HepG2 (cell line): ENCODE data around the gene UBL3. TPM values are rescaled to one million over a fixed set of nuclear protein-coding genes. Genes with fewer than 3 reads are reported as not detected.

Experiments used
- ATAC-seq: fragments of 200-7000 bp; cut with Tn5 transposase; 3 replicates; pipeline ENCODE4 v1.9.1; 2020; ENCODE audit warnings: mild to moderate bottlenecking, moderate library complexity
- BruUV-seq: library from RNA; stranded (reverse); fragments of 400-500 nt; replicated peaks from 2 replicates; lab custom pipeline; 2021; lab: Mats Ljungman, UMichigan
- CTCF ChIA-PET: fragments of 300-600 bp; formaldehyde crosslinking; extraction: SDS; loops from one replicate; lab custom pipeline; 2021; ENCODE audit warnings: low total read pairs, inconsistent platforms, low intra/inter-chr PET ratio; lab: Yijun Ruan, JAX
- POLR2A ChIA-PET: fragments of 350-600 bp; sonication (Branson Sonifier 250); formaldehyde crosslinking; loops from one replicate; lab custom pipeline; 2020; ENCODE audit warnings: antibody characterized with exemption, inconsistent platforms; lab: Yijun Ruan, JAX
- DNase-seq: peaks from one replicate; pipeline ENCODE4 v3.0.0-alpha.2; 2015; ENCODE audit warnings: low spot score
- FAIRE-seq: peaks from 3 replicates; lab custom pipeline; 2011; peaks lifted over from hg19 to GRCh38; lab: Jason Lieb, UNC
- H2AFZ ChIP-seq: one replicate; pipeline ENCODE4 v1.6.1; 2011; ENCODE audit warnings: low read length, inconsistent platforms
- H3K27ac ChIP-seq: fragments of 300-600 bp; 3 replicates; pipeline ENCODE4 v1.8.0; 2011; ENCODE audit warnings: mixed run types, mild to moderate bottlenecking, mixed read lengths, low read length, inconsistent platforms; ENCODE audit not compliant: insufficient read depth; ENCODE audit errors: extremely low read length
- H3K27me3 ChIP-seq, 2 experiments: fragments of 200-600 bp in 1 of 2; 2 replicates in 1 of 2; 3 replicates in 1 of 2; pipeline versions ENCODE4 v1.6.0 to v1.8.0; 2011; ENCODE audit warnings: low read length in 2 of 2, mild to moderate bottlenecking in 2 of 2, moderate library complexity in 2 of 2, inconsistent platforms in 1 of 2; ENCODE audit not compliant: insufficient read depth in 2 of 2, control insufficient read depth in 1 of 2
- H3K36me3 ChIP-seq, 2 experiments: fragments of 200-600 bp in 1 of 2; replicated peaks in 1 of 2; 2 replicates in 1 of 2; 3 replicates in 1 of 2; pipeline versions ENCODE4 v1.5.1 to v1.8.0; 2011; ENCODE audit warnings: low read length in 2 of 2, inconsistent platforms in 1 of 2; ENCODE audit not compliant: insufficient read depth in 2 of 2, control insufficient read depth in 1 of 2
- H3K4me1 ChIP-seq: 2 replicates; pipeline ENCODE4 v1.5.1; 2012; ENCODE audit warnings: low read length, inconsistent platforms; ENCODE audit not compliant: insufficient read depth
- H3K4me2 ChIP-seq: 2 replicates; pipeline ENCODE4 v1.6.0; 2011; ENCODE audit warnings: low read depth, low read length, inconsistent platforms
- H3K4me3 ChIP-seq, 3 experiments: fragments of 200-600 bp in 1 of 3; sonication (generic), shearing (Covaris generic) in 1 of 3; replicated peaks in 1 of 3; 2 replicates each; pipeline ENCODE4 v1.5.1; 2011 to 2016; ENCODE audit warnings: low read length in 3 of 3, inconsistent platforms in 2 of 3, low read depth in 2 of 3, mild to moderate bottlenecking in 2 of 3, control low read depth in 1 of 3, mixed read lengths in 1 of 3; ENCODE audit not compliant: insufficient read depth in 1 of 3
- H3K79me2 ChIP-seq: one replicate; pipeline ENCODE4 v1.6.1; 2011; ENCODE audit warnings: low read length, inconsistent platforms; ENCODE audit not compliant: insufficient read depth
- H3K9ac ChIP-seq: 2 replicates; pipeline ENCODE4 v1.6.0; 2011; ENCODE audit warnings: mild to moderate bottlenecking, low read depth, low read length, inconsistent platforms; ENCODE audit not compliant: insufficient read depth
- H3K9me3 ChIP-seq: 2 replicates; pipeline ENCODE4 v1.5.1; 2012; ENCODE audit warnings: mild to moderate bottlenecking, low read length
- H4K20me1 ChIP-seq: 2 replicates; pipeline ENCODE4 v1.6.0; 2011; ENCODE audit warnings: inconsistent platforms, mild to moderate bottlenecking, low read length, moderate library complexity; ENCODE audit not compliant: insufficient read depth
- ARNT2 ChIP-seq: sonication (generic); formaldehyde crosslinking; IDR thresholded peaks from 2 replicates; pipeline ENCODE4 v1.8.0; 2022; ENCODE audit warnings: mild to moderate bottlenecking, low read depth, missing genetic modification reagents, moderate library complexity
- ASH2L ChIP-seq: fragments of 300-600, 200-600 bp; sonication (generic); IDR thresholded peaks from 2 replicates; pipeline ENCODE4 v1.7.0; 2017; ENCODE audit warnings: low read depth, mild to moderate bottlenecking, moderate library complexity, mixed read lengths, low read length; ENCODE audit not compliant: insufficient read length
- CEBPB ChIP-seq: IDR thresholded peaks from 2 replicates; pipeline ENCODE4 v1.6.1; 2011; ENCODE audit warnings: low read depth, low read length, improper control_type of control experiment, borderline replicate concordance
- HIC2 ChIP-seq: sonication (generic); formaldehyde crosslinking; IDR thresholded peaks from 2 replicates; pipeline ENCODE4 v1.9.0; 2022; ENCODE audit warnings: low read depth, missing genetic modification reagents
- MTA1 ChIP-seq: sonication (generic); formaldehyde crosslinking; IDR thresholded peaks from 2 replicates; pipeline ENCODE4 v1.4.0; 2020; ENCODE audit warnings: missing genetic modification reagents, mild to moderate bottlenecking, borderline replicate concordance
- NRL ChIP-seq: sonication (generic); formaldehyde crosslinking; IDR thresholded peaks from 2 replicates; pipeline ENCODE4 v1.5.0; 2020; ENCODE audit warnings: missing genetic modification reagents, mild to moderate bottlenecking, moderate library complexity, borderline replicate concordance
- SIX1 ChIP-seq: sonication (generic); formaldehyde crosslinking; IDR thresholded peaks from 2 replicates; pipeline ENCODE4 v1.4.0; 2020; ENCODE audit warnings: missing genetic modification reagents, borderline replicate concordance
- YEATS2 ChIP-seq: sonication (generic); formaldehyde crosslinking; IDR thresholded peaks from 2 replicates; pipeline ENCODE4 v1.4.0; 2020; ENCODE audit warnings: missing genetic modification reagents, borderline replicate concordance
- ZFYVE20 ChIP-seq: sonication (generic); formaldehyde crosslinking; IDR thresholded peaks from 2 replicates; pipeline ENCODE4 v1.8.0; 2023; ENCODE audit warnings: low read depth, mild to moderate bottlenecking, moderate library complexity, missing genetic modification reagents, borderline replicate concordance
- ZNF101 ChIP-seq: sonication (generic); formaldehyde crosslinking; IDR thresholded peaks from 2 replicates; pipeline ENCODE4 v1.4.0; 2020; ENCODE audit warnings: mild to moderate bottlenecking, low read depth, missing genetic modification reagents, borderline replicate concordance
- ZNF180 ChIP-seq: sonication (generic); formaldehyde crosslinking; IDR thresholded peaks from 2 replicates; pipeline ENCODE4 v1.4.0; 2020; ENCODE audit warnings: low read depth, missing genetic modification reagents, borderline replicate concordance
- ZNF546 ChIP-seq: sonication (generic); formaldehyde crosslinking; conservative IDR thresholded peaks from 2 replicates; pipeline ENCODE4 v1.8.1; 2023; ENCODE audit warnings: mild to moderate bottlenecking, missing genetic modification reagents
- ZNF746 ChIP-seq: sonication (generic); formaldehyde crosslinking; IDR thresholded peaks from 2 replicates; pipeline ENCODE4 v1.8.0; 2022; ENCODE audit warnings: mild to moderate bottlenecking, missing genetic modification reagents
- ZNF749 ChIP-seq: sonication (generic); formaldehyde crosslinking; IDR thresholded peaks from 2 replicates; pipeline ENCODE4 v1.8.0; 2022; ENCODE audit warnings: mild to moderate bottlenecking, missing genetic modification reagents, moderate library complexity, borderline replicate concordance
- in situ Hi-C: cut with HindIII; loops from 2 replicates; pipeline ENCODE4 v1.10.0; 2017; ENCODE audit warnings: low pct_unique_long_range_greater_than_20kb; ENCODE audit not compliant: extremely low pct_ligation_motif_present
- intact Hi-C: fragments of 100-400 bp; cut with micrococcal nuclease; formaldehyde crosslinking; loops from one replicate; pipeline ENCODE4 v1.10.0; 2022; ENCODE audit not compliant: unreplicated experiment
- polyA plus RNA-seq, 8 experiments: library from polyadenylated mRNA; depleted of rRNA in 3 of 8; stranded (reverse) in 7 of 8; unstranded in 1 of 8; fragments of >200 nt; fragmentation: Illumina TruSeq in 4 of 8; extraction: Trizol in 4 of 8; gene quantifications; 2 replicates each; pipeline versions ENCODE4 v1.2.1 to v1.2.3, GENCODE V29; 2011 to 2016; ENCODE audit warnings: low read depth in 4 of 8, missing spikeins in 1 of 8, mixed read lengths in 1 of 8; ENCODE audit not compliant: insufficient read depth in 1 of 8
- total RNA-seq, 5 experiments: library from RNA; depleted of rRNA; stranded (reverse); fragments of >200 nt; fragmentation: Illumina TruSeq; extraction: Trizol; gene quantifications; 2 replicates each; pipeline ENCODE4 v1.2.3, GENCODE V29; 2016; ENCODE audit warnings: low read depth in 1 of 5
- TF ChIP-seq, protein P1 (sequence below): sonication (generic); formaldehyde crosslinking; IDR thresholded peaks from 2 replicates; pipeline ENCODE4 v1.4.0; 2020; ENCODE audit warnings: missing genetic modification reagents

The UBL3 gene
- total and polyA plus RNA-seq, 2 of the 13 experiments (the other 11 are each of a cell fraction or from before 2014, with no cell fraction given) = 7.4 to 9.6 TPM

GRCh38 chr13:29816715-29817114 is 33.7 kb downstream of the UBL3 start (continued):
- TF ChIP-seq ARNT2 (no peak), ZNF101 (CRISPR knock-in tag) (no peak), ZNF546 (CRISPR knock-in tag) (no peak), ZNF180 (no peak), ZFYVE20 (CRISPR knock-in tag) (no peak), MTA1 (CRISPR knock-in tag) (no peak), SIX1 (no peak), ZNF746 (no peak)

DNA sequence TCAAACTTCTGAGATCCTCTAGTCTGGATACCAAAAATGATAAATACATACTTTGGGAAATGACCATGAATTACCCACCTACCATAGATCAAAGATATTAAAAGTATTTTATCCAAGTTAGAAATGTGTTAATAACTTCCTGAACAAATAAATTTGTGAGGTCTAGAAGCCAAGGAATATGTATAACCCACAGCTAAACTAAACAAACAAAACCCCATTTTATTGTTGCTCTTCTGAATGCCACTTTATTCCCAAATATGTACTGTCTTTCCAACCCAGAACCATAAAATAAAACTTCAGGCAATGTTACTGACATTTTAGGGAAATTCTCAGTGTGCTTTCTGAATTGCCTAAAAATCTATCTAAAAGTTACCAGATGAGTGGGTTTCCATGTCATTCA is 35.1 kb downstream of the UBL3 start:
- H2AFZ ChIP-seq = no peak overlapping the region
- H3K9ac ChIP-seq = no peak overlapping the region
- BruUV-seq = no TSS peak
- no peaks in the 10 kb centered on the region for H3K36me3 ChIP-seq
- peaks cover 20% of the 10 kb centered on the region for H3K4me1 ChIP-seq
- ChIA-PET POLR2A (no interaction called here), CTCF (no interaction called here)
- H3K9me3 ChIP-seq = no peaks in the 10 kb centered on the region
- in situ Hi-C loops = no loop called here
- no peak overlapping the region for H3K27ac ChIP-seq
- no peaks in the 10 kb centered on the region for H3K27me3 ChIP-seq
- no peak overlapping the region for H3K4me2 ChIP-seq
- no peak for DNase-seq
- peaks cover 6% of the 10 kb centered on the region; the same call in 1 of the 2 replicates for H4K20me1 ChIP-seq
- intact Hi-C loops = no loop called here
- no peak overlapping the region for H3K4me3 ChIP-seq
- FAIRE-seq = no peak
- ATAC-seq = no peak
- H3K79me2 ChIP-seq = peaks cover 17% of the 10 kb centered on the region
- TF ChIP-seq CEBPB = no peak
- no peak for TF ChIP-seq YEATS2 (CRISPR knock-in tag)
- TF ChIP-seq, protein P1, sequence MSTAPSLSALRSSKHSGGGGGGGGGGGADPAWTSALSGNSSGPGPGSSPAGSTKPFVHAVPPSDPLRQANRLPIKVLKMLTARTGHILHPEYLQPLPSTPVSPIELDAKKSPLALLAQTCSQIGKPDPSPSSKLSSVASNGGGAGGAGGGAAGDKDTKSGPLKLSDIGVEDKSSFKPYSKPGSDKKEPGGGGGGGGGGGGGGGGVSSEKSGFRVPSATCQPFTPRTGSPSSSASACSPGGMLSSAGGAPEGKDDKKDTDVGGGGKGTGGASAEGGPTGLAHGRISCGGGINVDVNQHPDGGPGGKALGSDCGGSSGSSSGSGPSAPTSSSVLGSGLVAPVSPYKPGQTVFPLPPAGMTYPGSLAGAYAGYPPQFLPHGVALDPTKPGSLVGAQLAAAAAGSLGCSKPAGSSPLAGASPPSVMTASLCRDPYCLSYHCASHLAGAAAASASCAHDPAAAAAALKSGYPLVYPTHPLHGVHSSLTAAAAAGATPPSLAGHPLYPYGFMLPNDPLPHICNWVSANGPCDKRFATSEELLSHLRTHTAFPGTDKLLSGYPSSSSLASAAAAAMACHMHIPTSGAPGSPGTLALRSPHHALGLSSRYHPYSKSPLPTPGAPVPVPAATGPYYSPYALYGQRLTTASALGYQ (CRISPR knock-in tag) = no peak
- no peak for TF ChIP-seq ASH2L
- no peak for TF ChIP-seq NRL (CRISPR knock-in tag)
- TF ChIP-seq ZNF749 (CRISPR knock-in tag) = no peak
- TF ChIP-seq HIC2 (CRISPR knock-in tag) = no peak
